Type B pancreatic cell (in vitro differentiated cells): Measurements from ENCODE around the gene PRORP. TPM values are rescaled to one million over a fixed set of nuclear protein-coding genes. Genes with fewer than 3 reads are reported as not detected.

Experiments used
- DNase-seq: peaks from one replicate; pipeline ENCODE4 v3.0.0; 2021; ENCODE audit warnings: mixed read lengths; ENCODE audit not compliant: unreplicated experiment; ENCODE audit errors: extremely low spot score
- H3K27ac Mint-ChIP-seq: 2 replicates; pipeline ENCODE4 v1.8.0; 2021; ENCODE audit warnings: mild to moderate bottlenecking, mixed read lengths
- H3K27me3 Mint-ChIP-seq: 2 replicates; pipeline ENCODE4 v1.8.0; 2021; ENCODE audit warnings: mixed read lengths
- H3K36me3 Mint-ChIP-seq: 2 replicates; pipeline ENCODE4 v1.8.0; 2021; ENCODE audit warnings: mixed read lengths
- H3K4me1 Mint-ChIP-seq: one replicate; pipeline ENCODE4 v1.8.0; 2021; ENCODE audit warnings: mixed read lengths; ENCODE audit not compliant: unreplicated experiment
- H3K4me3 Mint-ChIP-seq: 2 replicates; pipeline ENCODE4 v1.8.0; 2021; ENCODE audit warnings: mild to moderate bottlenecking, mixed read lengths
- H3K9me3 Mint-ChIP-seq: 2 replicates; pipeline ENCODE4 v1.8.0; 2021; ENCODE audit warnings: mixed read lengths
- CTCF ChIP-seq: fragments of 200-600 bp; sonication (generic); conservative IDR thresholded peaks from 2 replicates; pipeline ENCODE4 v1.5.0; 2021; ENCODE audit warnings: antibody characterized with exemption, mild to moderate bottlenecking
- total RNA-seq: library from RNA; stranded (reverse); gene quantifications from 2 replicates; pipeline ENCODE4 v1.2.1, GENCODE V29; 2021; ENCODE audit warnings: low replicate concordance

The PRORP gene
- total RNA-seq, 1 donor from 2014 or later: 33.9 TPM

DNA sequence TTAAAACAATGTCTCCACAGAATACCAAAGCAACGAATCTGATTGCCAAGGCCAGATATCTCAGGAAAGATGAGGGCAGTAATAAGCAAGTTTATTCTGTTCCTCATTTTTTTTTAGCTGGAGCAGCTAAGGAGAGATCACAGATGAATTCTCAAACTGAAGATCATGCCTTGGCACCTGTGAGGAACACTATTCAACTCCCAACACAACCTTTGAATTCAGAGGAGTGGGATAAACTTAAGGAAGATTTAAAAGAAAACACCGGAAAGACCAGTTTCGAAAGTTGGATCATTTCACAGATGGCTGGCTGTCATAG, 994 bp downstream of the PRORP start:
- no peak for TF ChIP-seq CTCF
- H3K36me3 Mint-ChIP-seq: peaks cover 21% of the 10 kb centered on the region
- H3K4me3 Mint-ChIP-seq: peak overlapping the region; percentile 96
- peak overlapping the region; percentile 100 for H3K27ac Mint-ChIP-seq
- no peaks in the 10 kb centered on the region for H3K9me3 Mint-ChIP-seq
- H3K27me3 Mint-ChIP-seq: no peaks in the 10 kb centered on the region
- DNase-seq: no peak
- H3K4me1 Mint-ChIP-seq: peaks cover 29% of the 10 kb centered on the region

- Mint-ChIP-seq H3K4me1 (peaks cover 30% of the 10 kb centered on the region), H3K9me3 (no peaks in the 10 kb centered on the region), H3K27me3 (no peaks in the 10 kb centered on the region), H3K27ac (peak overlapping the region; percentile 100), H3K36me3 (peaks cover 26% of the 10 kb centered on the region), H3K4me3 (peak overlapping the region; percentile 96)
- no peak for TF ChIP-seq CTCF
- DNase-seq: no peak
Measured at GRCh38 chr14:35124127-35124526, 1.8 kb downstream of the PRORP start.

DNA sequence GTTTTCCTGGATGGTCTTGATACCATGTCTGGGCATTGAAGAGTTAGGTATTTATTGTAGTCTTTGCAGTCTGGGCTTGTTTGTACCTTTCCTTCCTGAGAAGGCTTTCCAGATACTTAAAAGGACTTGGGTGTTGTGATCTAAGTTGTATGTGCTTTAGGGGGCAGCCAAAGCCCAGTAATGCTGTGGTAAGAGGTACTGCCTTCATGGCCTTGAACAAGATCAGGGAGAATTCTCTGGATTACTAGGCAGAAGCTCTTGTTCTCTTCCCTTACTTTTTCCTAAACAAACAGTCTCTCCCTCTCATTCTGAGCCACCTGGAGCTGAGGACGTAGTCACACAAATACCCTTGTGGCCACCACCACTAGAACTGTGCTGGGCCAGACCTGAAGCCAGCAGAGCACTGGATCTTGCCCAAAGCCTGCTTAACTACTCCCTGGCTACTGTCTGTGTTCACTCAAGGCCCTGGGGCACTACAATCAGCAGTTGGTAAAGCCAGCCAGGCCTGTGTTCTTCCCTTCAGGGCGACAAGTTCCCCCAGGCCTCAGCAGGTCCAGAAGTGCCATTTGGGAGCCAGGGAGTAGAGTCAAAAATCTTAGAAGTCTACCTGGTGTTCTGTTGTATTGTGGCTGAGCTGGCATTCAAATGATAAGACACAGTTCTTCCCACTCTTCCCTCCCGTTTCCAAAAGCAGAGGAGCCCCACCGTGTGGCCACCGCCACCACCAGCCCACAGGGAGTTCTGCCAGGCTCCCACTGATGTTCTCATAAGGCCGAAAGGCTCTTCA, 11.4 kb downstream of the PRORP start:
- Mint-ChIP-seq H3K4me1 (no peaks in the 10 kb centered on the region), H3K27ac (peak overlapping the region; percentile 26), H3K9me3 (no peaks in the 10 kb centered on the region), H3K27me3 (no peaks in the 10 kb centered on the region), H3K4me3 (no peak overlapping the region), H3K36me3 (peaks cover 22% of the 10 kb centered on the region)
- no peak for DNase-seq
- TF ChIP-seq CTCF: no peak

GRCh38 chr14:35134329-35135123, 12.2 kb downstream of the PRORP start:
- Mint-ChIP-seq H3K27ac (peak overlapping the region; percentile 13), H3K27me3 (no peaks in the 10 kb centered on the region), H3K4me3 (no peak overlapping the region), H3K9me3 (no peaks in the 10 kb centered on the region), H3K36me3 (peaks cover 21% of the 10 kb centered on the region), H3K4me1 (no peaks in the 10 kb centered on the region)
- TF ChIP-seq CTCF: no peak
- no peak for DNase-seq

- Mint-ChIP-seq H3K9me3 (no peaks in the 10 kb centered on the region), H3K27me3 (no peaks in the 10 kb centered on the region), H3K4me1 (no peaks in the 10 kb centered on the region)
Measured at GRCh38 chr14:35138585-35138984, 16.2 kb downstream of the PRORP start.

More at GRCh38 chr14:35138585-35138984, 16.2 kb downstream of the PRORP start:
- no peak for DNase-seq
- TF ChIP-seq CTCF: no peak
- no peak overlapping the region for H3K27ac Mint-ChIP-seq
- no peak overlapping the region for H3K4me3 Mint-ChIP-seq
- H3K36me3 Mint-ChIP-seq: peaks cover 12% of the 10 kb centered on the region
